Stimulated activated CD4-positive, alpha-beta T cell treated with anti-CD3 and anti-CD28 coated beads, TNF-alpha, amount 100 ng/mL, for 4 hours (primary cell): ENCODE measurements around the gene GSN.

ENCODE experiments used
- DNase-seq, 3 experiments: peaks; one replicate each; pipeline ENCODE4 v3.0.0-alpha.2; 2020; ENCODE audit warnings: low read depth in 3 of 3

Gene GSN

GRCh38 chr9:121303456-121304451, 35.8 kb downstream of the GSN start:
- DNase-seq: no peak

- DNase-seq: no peak
These were observed 36.7 kb downstream of the GSN start for GRCh38 chr9:121304707-121305106.

- DNase-seq: no peak
These were observed 37.5 kb downstream of the GSN start for GRCh38 chr9:121305269-121305994.

GRCh38 chr9:121307976-121308375, 40.0 kb downstream of the GSN start:
- no peak for DNase-seq

GRCh38 chr9:121308765-121309164, 40.8 kb downstream of the GSN start:
- DNase-seq: no peak

- DNase-seq: no peak
These were observed 41.2 kb downstream of the GSN start for GRCh38 chr9:121309171-121309570.

GRCh38 chr9:121309833-121310425, 42.0 kb downstream of the GSN start:
- DNase-seq: no peak

- no peak for DNase-seq
These were observed 42.6 kb downstream of the GSN start for GRCh38 chr9:121310571-121310970.

- no peak for DNase-seq
These were observed 44.2 kb downstream of the GSN start for GRCh38 chr9:121312169-121312568.

- DNase-seq: no peak
These were observed 45.6 kb downstream of the GSN start for GRCh38 chr9:121313458-121314152.

- no peak for DNase-seq
These were observed 48.4 kb downstream of the GSN start for GRCh38 chr9:121316378-121316777.

- DNase-seq: no peak
These were observed 49.0 kb downstream of the GSN start for GRCh38 chr9:121316852-121317373.

GRCh38 chr9:121317737-121318630, 50.0 kb downstream of the GSN start:
- no peak for DNase-seq

- DNase-seq: no peak
These were observed 50.8 kb downstream of the GSN start for GRCh38 chr9:121318631-121319382.

- DNase-seq: no peak
These were observed 51.4 kb downstream of the GSN start for GRCh38 chr9:121319383-121319780.

- no peak for DNase-seq
These were observed 53.1 kb downstream of the GSN start for GRCh38 chr9:121321016-121321503.

- DNase-seq: no peak
These were observed 54.2 kb downstream of the GSN start for GRCh38 chr9:121322037-121322736.

- no peak for DNase-seq
These were observed 54.9 kb downstream of the GSN start for GRCh38 chr9:121322737-121323448.
